ACC112 (cell line): ENCODE data around the gene EGFLAM.

ENCODE experiments used
- H2AFZ ChIP-seq: fragments of 200-600 bp; sonication (generic); one replicate; pipeline ENCODE4 v1.6.0; 2017; ENCODE audit warnings: antibody characterized with exemption, low read length; ENCODE audit not compliant: unreplicated experiment
- H3K27ac ChIP-seq: fragments of 200-600 bp; sonication (generic); 2 replicates; pipeline ENCODE4 v1.5.1; 2014; ENCODE audit warnings: low read depth, mild to moderate bottlenecking, antibody characterized with exemption, low read length, moderate library complexity
- H3K27me3 ChIP-seq: fragments of 200-600 bp; sonication (generic); 2 replicates; pipeline ENCODE4 v1.6.1; 2014; ENCODE audit warnings: mild to moderate bottlenecking, antibody characterized with exemption, low read length, moderate library complexity, mixed read lengths; ENCODE audit not compliant: insufficient read depth
- H3K36me3 ChIP-seq: fragments of 200-600 bp; sonication (generic); 2 replicates; pipeline ENCODE4 v1.6.1; 2016; ENCODE audit warnings: mild to moderate bottlenecking, antibody characterized with exemption, low read length, moderate library complexity, mixed read lengths; ENCODE audit not compliant: insufficient read depth
- H3K4me1 ChIP-seq: fragments of 200-600 bp; sonication (generic); one replicate; pipeline ENCODE4 v1.6.1; 2016; ENCODE audit warnings: low read length, mixed read lengths; ENCODE audit not compliant: insufficient read depth, unreplicated experiment, control insufficient read depth
- H3K4me3 ChIP-seq: fragments of 200-600 bp; sonication (generic); 2 replicates; pipeline ENCODE4 v1.5.1; 2014; ENCODE audit warnings: mild to moderate bottlenecking, low read depth, low read length
- H3K79me2 ChIP-seq: fragments of 200-600 bp; sonication (generic); one replicate; pipeline ENCODE4 v1.6.0; 2016; ENCODE audit warnings: low read length; ENCODE audit not compliant: control insufficient read depth, unreplicated experiment, insufficient read depth

EGFLAM gene

GRCh38 chr5:38265546-38266179, 7.3 kb downstream of the EGFLAM start:
- Histone ChIP-seq H2AFZ (no peak overlapping the region), H3K27me3 (peaks cover 77% of the 10 kb centered on the region), H3K4me3 (no peak overlapping the region)

GRCh38 chr5:38267372-38267771, 9.0 kb downstream of the EGFLAM start:
- H3K79me2 ChIP-seq, result no peaks in the 10 kb centered on the region
- H3K36me3 ChIP-seq, result no peaks in the 10 kb centered on the region
- no peak overlapping the region for H3K27ac ChIP-seq
- H2AFZ ChIP-seq, result no peak overlapping the region
- H3K27me3 ChIP-seq, result peaks cover 67% of the 10 kb centered on the region
- no peaks in the 10 kb centered on the region for H3K4me1 ChIP-seq
- H3K4me3 ChIP-seq, result no peak overlapping the region

More at GRCh38 chr5:38265546-38266179, 7.3 kb downstream of the EGFLAM start:
- Histone ChIP-seq H3K27ac (no peak overlapping the region), H3K4me1 (no peaks in the 10 kb centered on the region), H3K79me2 (no peaks in the 10 kb centered on the region), H3K36me3 (no peaks in the 10 kb centered on the region)

GRCh38 chr5:38273626-38274025, 15.3 kb downstream of the EGFLAM start:
- no peak overlapping the region for H3K27ac ChIP-seq
- H3K36me3 ChIP-seq, result no peaks in the 10 kb centered on the region
- no peak overlapping the region for H2AFZ ChIP-seq
- no peak overlapping the region for H3K4me3 ChIP-seq
- H3K27me3 ChIP-seq, result peaks cover 37% of the 10 kb centered on the region
- no peaks in the 10 kb centered on the region for H3K79me2 ChIP-seq
- H3K4me1 ChIP-seq, result no peaks in the 10 kb centered on the region

- no peaks in the 10 kb centered on the region for H3K79me2 ChIP-seq
- H2AFZ ChIP-seq, result no peak overlapping the region
- no peaks in the 10 kb centered on the region for H3K4me1 ChIP-seq
- peaks cover 37% of the 10 kb centered on the region for H3K27me3 ChIP-seq
- no peaks in the 10 kb centered on the region for H3K36me3 ChIP-seq
- no peak overlapping the region for H3K27ac ChIP-seq
- H3K4me3 ChIP-seq, result no peak overlapping the region
Measured at GRCh38 chr5:38274370-38274769, 16.0 kb downstream of the EGFLAM start.

- Histone ChIP-seq H3K36me3 (no peaks in the 10 kb centered on the region), H3K79me2 (no peaks in the 10 kb centered on the region), H2AFZ (no peak overlapping the region), H3K27ac (no peak overlapping the region), H3K27me3 (peaks cover 57% of the 10 kb centered on the region), H3K4me3 (no peak overlapping the region), H3K4me1 (no peaks in the 10 kb centered on the region)
Measured at GRCh38 chr5:38284384-38284783, 26.0 kb downstream of the EGFLAM start.

GRCh38 chr5:38285226-38285625, 26.9 kb downstream of the EGFLAM start:
- H3K4me1 ChIP-seq, result no peaks in the 10 kb centered on the region
- no peaks in the 10 kb centered on the region for H3K79me2 ChIP-seq
- no peak overlapping the region for H2AFZ ChIP-seq
- no peak overlapping the region for H3K27ac ChIP-seq
- no peaks in the 10 kb centered on the region for H3K36me3 ChIP-seq
- peaks cover 65% of the 10 kb centered on the region for H3K27me3 ChIP-seq
- H3K4me3 ChIP-seq, result no peak overlapping the region

GRCh38 chr5:38286002-38286401, 27.6 kb downstream of the EGFLAM start:
- Histone ChIP-seq H3K4me1 (no peaks in the 10 kb centered on the region), H2AFZ (no peak overlapping the region), H3K27me3 (peaks cover 66% of the 10 kb centered on the region), H3K27ac (no peak overlapping the region), H3K4me3 (no peak overlapping the region), H3K36me3 (no peaks in the 10 kb centered on the region), H3K79me2 (no peaks in the 10 kb centered on the region)

- Histone ChIP-seq H3K4me1 (no peaks in the 10 kb centered on the region), H3K79me2 (no peaks in the 10 kb centered on the region), H3K4me3 (no peak overlapping the region), H3K27ac (no peak overlapping the region), H3K36me3 (no peaks in the 10 kb centered on the region), H3K27me3 (peaks cover 73% of the 10 kb centered on the region), H2AFZ (no peak overlapping the region)
Measured at GRCh38 chr5:38287124-38287523, 28.8 kb downstream of the EGFLAM start.

- no peaks in the 10 kb centered on the region for H3K36me3 ChIP-seq
- H2AFZ ChIP-seq, result no peak overlapping the region
- peaks cover 76% of the 10 kb centered on the region for H3K27me3 ChIP-seq
- H3K27ac ChIP-seq, result no peak overlapping the region
- H3K4me1 ChIP-seq, result no peaks in the 10 kb centered on the region
- no peak overlapping the region for H3K4me3 ChIP-seq
- no peaks in the 10 kb centered on the region for H3K79me2 ChIP-seq
Measured at GRCh38 chr5:38289457-38289856, 31.1 kb downstream of the EGFLAM start.

GRCh38 chr5:38290028-38290653, 31.8 kb downstream of the EGFLAM start:
- H3K27me3 ChIP-seq, result peaks cover 75% of the 10 kb centered on the region
- no peak overlapping the region for H3K27ac ChIP-seq
- no peak overlapping the region for H2AFZ ChIP-seq
- no peaks in the 10 kb centered on the region for H3K79me2 ChIP-seq
- no peaks in the 10 kb centered on the region for H3K4me1 ChIP-seq
- no peaks in the 10 kb centered on the region for H3K36me3 ChIP-seq
- no peak overlapping the region for H3K4me3 ChIP-seq

- Histone ChIP-seq H3K36me3 (no peaks in the 10 kb centered on the region), H2AFZ (no peak overlapping the region), H3K4me3 (no peak overlapping the region), H3K27ac (no peak overlapping the region), H3K79me2 (no peaks in the 10 kb centered on the region), H3K27me3 (peaks cover 79% of the 10 kb centered on the region), H3K4me1 (no peaks in the 10 kb centered on the region)
Measured at GRCh38 chr5:38291355-38291754, 33.0 kb downstream of the EGFLAM start.
